IPS-11a (cell line): ENCODE data around the gene HSD17B14.
"Not testable (repeated sequence)": the region's sequence is repeated elsewhere in the genome, so short reads cannot be mapped to it uniquely, and the experiment has no call there.

Experiments used
- H3K4me3 ChIP-seq: one replicate; pipeline ENCODE4 v1.5.1; 2013; ENCODE audit warnings: low read depth, low read length, control low read depth

HSD17B14 gene

GRCh38 chr19:48867746-48868113 lies 31.4 kb upstream of the HSD17B14 start:
- H3K4me3 ChIP-seq, result no peak overlapping the region

- no peak overlapping the region for H3K4me3 ChIP-seq
Observed at GRCh38 chr19:48867123-48867745, 30.9 kb upstream of the HSD17B14 start.

GRCh38 chr19:48866692-48867091 lies 30.4 kb upstream of the HSD17B14 start:
- H3K4me3 ChIP-seq, result no peak overlapping the region

- H3K4me3 ChIP-seq, result no peak overlapping the region
Observed at GRCh38 chr19:48862827-48863226, 26.5 kb upstream of the HSD17B14 start.

GRCh38 chr19:48861313-48861712 lies 25.0 kb upstream of the HSD17B14 start:
- H3K4me3 ChIP-seq, result no peak overlapping the region

GRCh38 chr19:48859711-48860572 lies 23.7 kb upstream of the HSD17B14 start:
- H3K4me3 ChIP-seq, result no peak overlapping the region

- no peak overlapping the region for H3K4me3 ChIP-seq
Observed at GRCh38 chr19:48858984-48859710, 22.9 kb upstream of the HSD17B14 start.

GRCh38 chr19:48856921-48857320 lies 20.6 kb upstream of the HSD17B14 start:
- H3K4me3 ChIP-seq, result no peak overlapping the region

GRCh38 chr19:48854103-48854502 lies 17.8 kb upstream of the HSD17B14 start:
- no peak overlapping the region for H3K4me3 ChIP-seq

- no peak overlapping the region for H3K4me3 ChIP-seq
Observed at GRCh38 chr19:48853483-48853882, 17.2 kb upstream of the HSD17B14 start.

GRCh38 chr19:48852292-48852691 lies 16.0 kb upstream of the HSD17B14 start:
- no peak overlapping the region for H3K4me3 ChIP-seq

GRCh38 chr19:48846659-48847058 lies 10.4 kb upstream of the HSD17B14 start:
- not testable (repeated sequence) for H3K4me3 ChIP-seq

GRCh38 chr19:48845384-48845783 lies 9.1 kb upstream of the HSD17B14 start:
- H3K4me3 ChIP-seq, result no peak overlapping the region

- H3K4me3 ChIP-seq, result no peak overlapping the region
Observed at GRCh38 chr19:48844472-48844871, 8.2 kb upstream of the HSD17B14 start.

GRCh38 chr19:48842789-48843162 lies 6.5 kb upstream of the HSD17B14 start:
- no peak overlapping the region for H3K4me3 ChIP-seq

GRCh38 chr19:48841571-48841970 lies 5.3 kb upstream of the HSD17B14 start:
- H3K4me3 ChIP-seq, result no peak overlapping the region

GRCh38 chr19:48841047-48841446 lies 4.8 kb upstream of the HSD17B14 start:
- H3K4me3 ChIP-seq, result no peak overlapping the region

GRCh38 chr19:48837687-48838086 lies 1.4 kb upstream of the HSD17B14 start:
- peak overlapping the region; percentile 53 for H3K4me3 ChIP-seq

GRCh38 chr19:48837051-48837524 lies 797 bp upstream of the HSD17B14 start:
- H3K4me3 ChIP-seq, result peak overlapping the region; percentile 53

- H3K4me3 ChIP-seq, result peak overlapping the region; percentile 53
Observed at GRCh38 chr19:48835734-48836088, 580 bp downstream of the HSD17B14 start.

GRCh38 chr19:48833977-48834376 lies 2.3 kb downstream of the HSD17B14 start:
- no peak overlapping the region for H3K4me3 ChIP-seq

GRCh38 chr19:48833049-48833448 lies 3.2 kb downstream of the HSD17B14 start:
- H3K4me3 ChIP-seq, result no peak overlapping the region
